Testis (tissue), 3 donors: ENCODE results near the gene PRKN. TPM values are rescaled to one million over a fixed set of nuclear protein-coding genes. Genes with fewer than 3 reads are reported as not detected.

Experiments used
- DNase-seq: peaks from one replicate; pipeline ENCODE4 v3.0.0-alpha.2; 2019
- H3K27ac ChIP-seq, 2 donors: fragments of 200-600 bp; sonication (generic); one replicate each; pipeline ENCODE4 v1.5.1; 2019
- H3K27me3 ChIP-seq: fragments of 200-600 bp; sonication (generic); one replicate; pipeline ENCODE4 v1.5.1; 2019
- H3K36me3 ChIP-seq: fragments of 200-600 bp; sonication (generic); one replicate; pipeline ENCODE4 v1.5.1; 2017; ENCODE audit warnings: low read depth; ENCODE audit errors: missing control alignments
- H3K4me1 ChIP-seq: fragments of 200-600 bp; sonication (generic); one replicate; pipeline ENCODE4 v1.5.1; 2019
- H3K4me3 ChIP-seq, 2 donors: fragments of 200-600 bp; sonication (generic); one replicate each; pipeline ENCODE4 v1.5.1; 2017 to 2019
- H3K9me3 ChIP-seq: fragments of 200-600 bp; sonication (generic); one replicate; pipeline ENCODE4 v1.5.1; 2017
- POLR2A ChIP-seq: fragments of 450-650 bp; IDR thresholded peaks from one replicate; pipeline ENCODE4 v1.6.1; 2017; ENCODE audit warnings: antibody characterized with exemption, mild to moderate bottlenecking, moderate library complexity
- WGBS, 2 donors: methylation state at CpG; one replicate each; pipeline ENCODE4 v1.1.5; 2018; 5-methylcytosine and 5-hydroxymethylcytosine counted together
- intact Hi-C: fragments of 100-400 bp; cut with DNase I; formaldehyde crosslinking; loops from one replicate; pipeline ENCODE4 v1.15.1; 2023; ENCODE audit warnings: low total_unique reads
- polyA plus RNA-seq: library from polyadenylated mRNA; stranded (reverse); fragments of 350-450 nt; fragmentation: Illumina TruSeq; extraction: RNeasy Lipid Tissue Mini Kit (QIAGEN cat#74804); gene quantifications from one replicate; pipeline ENCODE4 v1.2.3, GENCODE V29; 2014; ENCODE audit warnings: low read depth, low replicate concordance; ENCODE audit not compliant: insufficient read depth
- total RNA-seq, 2 donors: library from RNA; depleted of rRNA; stranded (reverse); fragments of >200 nt; gene quantifications; one replicate each; pipeline ENCODE4 v1.2.3, GENCODE V29; 2016
- TF ChIP-seq, protein P1 (sequence below), 3 experiments: fragments of 450-650 bp in 2 of 3; fragments of 200-600 bp in 1 of 3; sonication (generic) in 1 of 3; IDR thresholded peaks; one replicate each; pipeline ENCODE4 v1.5.1; 2016 to 2019; ENCODE audit warnings: antibody characterized with exemption in 3 of 3, mild to moderate bottlenecking in 2 of 3, moderate library complexity in 1 of 3

The PRKN gene
- total and polyA plus RNA-seq, 3 donors from 2014 or later: 19.1 to 34.5 (median 28.8) TPM

DNA sequence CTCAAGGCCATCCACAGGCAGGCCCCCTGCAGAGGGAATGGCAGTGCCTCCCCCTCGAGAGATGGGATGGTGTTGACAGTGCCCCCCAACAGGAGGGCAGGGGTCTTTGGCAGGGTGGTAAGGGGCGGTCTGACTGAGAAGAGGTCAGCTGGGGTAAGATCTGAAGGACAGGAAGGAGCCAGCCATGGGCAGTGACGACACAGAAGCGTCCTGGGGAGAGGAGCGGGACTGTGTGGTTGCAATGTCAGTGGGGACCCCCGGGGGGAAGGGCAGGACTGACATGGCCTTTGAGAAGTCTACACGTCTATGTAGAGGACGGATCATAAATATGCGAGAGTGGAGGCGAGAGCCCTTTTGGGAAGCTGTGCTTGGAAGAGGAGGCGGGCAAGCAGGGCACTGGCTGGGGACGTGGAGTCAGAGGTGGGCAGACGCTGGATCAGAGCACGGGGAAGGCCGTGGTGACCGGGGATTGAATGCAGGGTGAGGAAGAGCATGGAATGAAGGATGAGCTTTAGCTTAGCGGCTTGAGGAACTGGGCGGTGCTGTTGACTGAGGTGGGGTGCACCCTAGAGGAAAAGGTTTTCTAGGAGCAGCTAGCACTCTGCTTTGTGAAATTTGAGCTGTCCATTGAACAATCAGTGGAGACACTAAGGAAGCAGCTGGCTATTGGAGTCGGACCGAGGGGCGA lies 1371.3 kb downstream of the PRKN start:
- Histone ChIP-seq H3K9me3 (no peaks in the 10 kb centered on the region), H3K27me3 (no peaks in the 10 kb centered on the region), H3K36me3 (no peaks in the 10 kb centered on the region), H3K4me1 (no peaks in the 10 kb centered on the region), H3K4me3 (no peak overlapping the region), H3K27ac (no peak overlapping the region)
- intact Hi-C loops: no loop called here
- TF ChIP-seq POLR2A: no peak
- TF ChIP-seq, protein P1, sequence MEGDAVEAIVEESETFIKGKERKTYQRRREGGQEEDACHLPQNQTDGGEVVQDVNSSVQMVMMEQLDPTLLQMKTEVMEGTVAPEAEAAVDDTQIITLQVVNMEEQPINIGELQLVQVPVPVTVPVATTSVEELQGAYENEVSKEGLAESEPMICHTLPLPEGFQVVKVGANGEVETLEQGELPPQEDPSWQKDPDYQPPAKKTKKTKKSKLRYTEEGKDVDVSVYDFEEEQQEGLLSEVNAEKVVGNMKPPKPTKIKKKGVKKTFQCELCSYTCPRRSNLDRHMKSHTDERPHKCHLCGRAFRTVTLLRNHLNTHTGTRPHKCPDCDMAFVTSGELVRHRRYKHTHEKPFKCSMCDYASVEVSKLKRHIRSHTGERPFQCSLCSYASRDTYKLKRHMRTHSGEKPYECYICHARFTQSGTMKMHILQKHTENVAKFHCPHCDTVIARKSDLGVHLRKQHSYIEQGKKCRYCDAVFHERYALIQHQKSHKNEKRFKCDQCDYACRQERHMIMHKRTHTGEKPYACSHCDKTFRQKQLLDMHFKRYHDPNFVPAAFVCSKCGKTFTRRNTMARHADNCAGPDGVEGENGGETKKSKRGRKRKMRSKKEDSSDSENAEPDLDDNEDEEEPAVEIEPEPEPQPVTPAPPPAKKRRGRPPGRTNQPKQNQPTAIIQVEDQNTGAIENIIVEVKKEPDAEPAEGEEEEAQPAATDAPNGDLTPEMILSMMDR (IDR thresholded peaks at IDR 0.05): no peak
- WGBS, 2 donors: 90 to 92% methylated on average over 21 of the region's 21 CpGs
- DNase-seq: no peak

DNA sequence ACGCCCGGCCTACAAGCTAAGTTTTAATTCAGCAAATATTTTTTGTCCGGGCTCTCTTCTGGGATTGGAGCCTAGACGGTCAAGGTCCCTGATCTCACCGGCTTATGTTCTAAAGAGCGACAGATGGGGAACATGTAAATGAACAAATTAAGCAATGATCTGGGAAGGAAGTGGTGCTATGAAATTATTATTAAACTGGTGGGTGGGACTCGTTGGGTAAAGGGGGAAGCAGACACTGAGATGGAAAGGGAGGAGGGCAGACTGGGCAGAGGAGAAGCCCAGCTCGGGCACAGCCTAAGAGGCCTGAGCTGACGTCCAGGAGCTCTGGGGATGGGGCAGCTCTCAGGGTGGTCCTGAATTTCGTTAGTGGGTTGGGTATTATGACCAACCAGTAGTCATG lies 1371.9 kb downstream of the PRKN start:
- intact Hi-C loops: no loop called here
- H3K27me3 ChIP-seq: no peaks in the 10 kb centered on the region
- H3K4me3 ChIP-seq: no peak overlapping the region
- WGBS, 2 donors: 72 to 79% methylated on average over 10 of the region's 10 CpGs
- H3K9me3 ChIP-seq: no peaks in the 10 kb centered on the region
- no peak for DNase-seq
- no peaks in the 10 kb centered on the region for H3K4me1 ChIP-seq
- no peaks in the 10 kb centered on the region for H3K36me3 ChIP-seq
- H3K27ac ChIP-seq: no peak overlapping the region
- TF ChIP-seq, protein P1 (IDR thresholded peaks at IDR 0.05): no peak
- TF ChIP-seq POLR2A: no peak

DNA sequence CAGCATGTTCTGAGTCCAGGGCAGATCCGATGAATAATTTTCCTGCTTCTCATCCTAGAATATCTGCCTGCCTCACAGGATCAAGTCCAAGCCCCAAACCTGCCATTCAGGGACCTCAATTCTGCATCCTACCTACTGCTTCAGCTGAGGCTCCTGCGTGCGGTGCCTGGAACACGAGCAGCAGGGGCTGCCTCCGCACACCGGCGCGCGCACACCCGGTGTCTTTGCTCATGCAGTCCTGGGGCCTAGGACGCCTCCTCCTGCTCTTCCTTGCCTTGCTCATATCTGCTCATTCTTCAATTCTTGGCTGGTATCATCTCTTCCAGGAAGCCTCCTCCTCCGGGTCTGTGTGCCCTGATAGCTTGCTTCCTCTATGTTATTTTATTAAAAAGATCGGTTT lies 1372.6 kb downstream of the PRKN start:
- Histone ChIP-seq H3K27ac (no peak overlapping the region), H3K4me3 (no peak overlapping the region), H3K4me1 (no peaks in the 10 kb centered on the region), H3K9me3 (no peaks in the 10 kb centered on the region), H3K36me3 (no peaks in the 10 kb centered on the region), H3K27me3 (no peaks in the 10 kb centered on the region)
- 90% methylated on average over 13 of the region's 13 CpGs for WGBS, 2 donors
- intact Hi-C loops: no loop called here
- TF ChIP-seq, protein P1 (IDR thresholded peaks at IDR 0.05): no peak
- TF ChIP-seq POLR2A: no peak
- DNase-seq: no peak

DNA sequence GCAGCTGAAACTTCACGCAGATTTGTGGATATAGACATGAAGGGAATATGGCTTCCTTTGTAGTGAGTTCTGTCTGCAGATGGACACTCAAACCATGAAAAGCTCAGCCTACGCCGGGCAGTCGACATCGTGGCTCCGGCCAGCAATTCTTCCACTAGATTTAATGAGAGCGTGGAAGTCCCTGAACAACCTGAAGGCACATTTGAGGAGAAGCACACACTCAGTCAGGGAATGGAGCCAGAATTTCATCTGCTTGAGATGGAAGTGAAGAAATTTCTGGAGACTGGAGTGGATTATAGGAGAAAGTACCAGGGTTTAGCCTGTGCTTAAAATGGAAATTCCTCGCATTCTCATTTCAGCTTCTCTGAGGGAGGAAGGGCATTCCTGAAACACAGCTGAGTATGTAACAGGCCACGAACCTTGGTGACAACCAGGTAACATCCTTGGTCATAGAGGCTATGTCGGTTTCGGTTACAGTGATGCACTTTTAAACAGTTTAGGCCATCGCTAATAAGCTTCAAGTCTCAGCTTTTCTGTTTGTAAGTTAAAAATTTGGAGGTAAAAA lies 1373.2 kb downstream of the PRKN start:
- no peak overlapping the region for H3K27ac ChIP-seq
- WGBS, 2 donors: 68 to 77% methylated on average over 12 of the region's 12 CpGs
- TF ChIP-seq, protein P1 (IDR thresholded peaks at IDR 0.05): no peak
- TF ChIP-seq POLR2A: no peak
- no peaks in the 10 kb centered on the region for H3K4me1 ChIP-seq
- DNase-seq: no peak
- H3K27me3 ChIP-seq: no peaks in the 10 kb centered on the region
- H3K4me3 ChIP-seq: no peak overlapping the region
- no peaks in the 10 kb centered on the region for H3K9me3 ChIP-seq
- intact Hi-C loops: no loop called here
- H3K36me3 ChIP-seq: no peaks in the 10 kb centered on the region

DNA sequence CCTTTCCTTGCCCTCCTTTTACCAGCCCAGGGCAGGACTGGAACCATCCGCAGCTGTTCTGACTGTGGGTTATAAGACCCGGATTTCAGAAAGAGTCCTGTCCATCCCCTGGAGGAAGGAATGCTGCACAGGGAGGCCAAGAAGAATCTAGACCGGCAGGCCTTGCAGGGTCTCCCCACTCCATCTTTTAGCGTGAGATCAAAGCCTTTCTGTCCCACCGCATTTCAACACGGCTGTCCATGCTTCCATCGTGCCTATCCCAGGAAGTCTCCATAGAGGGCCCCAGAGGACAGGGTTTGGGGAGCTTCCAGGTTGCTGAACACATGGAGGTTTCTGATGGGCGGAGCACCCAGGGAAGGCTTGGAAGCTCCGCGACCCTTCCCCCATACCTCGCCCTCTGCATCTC lies 1374.4 kb downstream of the PRKN start:
- intact Hi-C loops: no loop called here
- TF ChIP-seq, protein P1 (IDR thresholded peaks at IDR 0.05): no peak
- TF ChIP-seq POLR2A: no peak
- 52 to 67% methylated on average over 11 of the region's 11 CpGs for WGBS, 2 donors
- Histone ChIP-seq H3K27me3 (no peaks in the 10 kb centered on the region), H3K4me1 (no peaks in the 10 kb centered on the region), H3K27ac (no peak overlapping the region), H3K9me3 (no peaks in the 10 kb centered on the region), H3K36me3 (no peaks in the 10 kb centered on the region), H3K4me3 (no peak overlapping the region)
- DNase-seq: no peak
